Small intestine (tissue), 7 donors: Measurements from ENCODE around the gene DEK. TPM values are rescaled to one million over a fixed set of nuclear protein-coding genes. Genes with fewer than 3 reads are reported as not detected.

ENCODE experiments used
- DNase-seq, 2 donors: peaks; one replicate each; pipeline versions ENCODE4 v3.0.0 to v3.0.0-alpha.2; 2013
- FAIRE-seq: peaks from 2 replicates; lab custom pipeline; 2012; peaks lifted over from hg19 to GRCh38; lab: Jason Lieb, UNC
- H3K27ac ChIP-seq, 3 donors: one replicate each; pipeline ENCODE4 v1.5.1; 2013; ENCODE audit warnings: low read length in 2 of 3, mild to moderate bottlenecking in 2 of 3, control low read depth in 1 of 3, inconsistent platforms in 1 of 3, low read depth in 1 of 3, moderate library complexity in 1 of 3
- H3K27me3 ChIP-seq, 3 donors: one replicate each; pipeline ENCODE4 v1.6.1; 2013; ENCODE audit warnings: low read length in 3 of 3, inconsistent platforms in 1 of 3; ENCODE audit not compliant: control insufficient read depth in 3 of 3, insufficient read depth in 3 of 3
- H3K36me3 ChIP-seq, 3 donors: one replicate each; pipeline ENCODE4 v1.6.1; 2013; ENCODE audit warnings: low read length in 3 of 3, inconsistent platforms in 1 of 3, low read depth in 1 of 3, mild to moderate bottlenecking in 1 of 3, moderate library complexity in 1 of 3; ENCODE audit not compliant: control insufficient read depth in 3 of 3, insufficient read depth in 2 of 3
- H3K4me1 ChIP-seq, 3 donors: one replicate each; pipeline ENCODE4 v1.6.1; 2013; ENCODE audit warnings: low read length in 2 of 3, inconsistent platforms in 1 of 3, low read depth in 1 of 3, mild to moderate bottlenecking in 1 of 3, moderate library complexity in 1 of 3; ENCODE audit not compliant: control insufficient read depth in 3 of 3, insufficient read depth in 2 of 3
- H3K4me3 ChIP-seq, 3 donors: one replicate each; pipeline ENCODE4 v1.5.1; 2013; ENCODE audit warnings: low read length in 3 of 3, control low read depth in 1 of 3, inconsistent platforms in 1 of 3, low read depth in 1 of 3, mild to moderate bottlenecking in 1 of 3, moderate library complexity in 1 of 3
- H3K9me3 ChIP-seq, 2 donors: one replicate each; pipeline ENCODE4 v1.6.1; 2013; ENCODE audit warnings: low read depth in 1 of 2, low read length in 1 of 2; ENCODE audit not compliant: control insufficient read depth in 2 of 2, insufficient read depth in 1 of 2
- WGBS, 3 donors: extraction: QIAGEN DNeasy Blood & Tissue Kit; methylation state at CpG; one replicate each; pipeline ENCODE4 v1.1.7; 2013; 5-methylcytosine and 5-hydroxymethylcytosine counted together
- polyA plus RNA-seq, 4 donors: library from polyadenylated mRNA; stranded (reverse) in 3 of 4; unstranded in 1 of 4; fragments of 200-250 nt in 3 of 4; fragments of 120-200 nt in 1 of 4; gene quantifications; one replicate each; pipeline versions ENCODE4 v1.2.1 to v1.2.3, GENCODE V29; 2013
- donor health status: healthy with polysubstance abuse.
- donor health status: control.
- donor health status: control.
- donor health status: Bipolar disorder and iron deficiency.
- donor health status: healthy.

The DEK gene
- polyA plus RNA-seq, 4 donors = 55.7 to 113 (median 69.2) TPM

DNA sequence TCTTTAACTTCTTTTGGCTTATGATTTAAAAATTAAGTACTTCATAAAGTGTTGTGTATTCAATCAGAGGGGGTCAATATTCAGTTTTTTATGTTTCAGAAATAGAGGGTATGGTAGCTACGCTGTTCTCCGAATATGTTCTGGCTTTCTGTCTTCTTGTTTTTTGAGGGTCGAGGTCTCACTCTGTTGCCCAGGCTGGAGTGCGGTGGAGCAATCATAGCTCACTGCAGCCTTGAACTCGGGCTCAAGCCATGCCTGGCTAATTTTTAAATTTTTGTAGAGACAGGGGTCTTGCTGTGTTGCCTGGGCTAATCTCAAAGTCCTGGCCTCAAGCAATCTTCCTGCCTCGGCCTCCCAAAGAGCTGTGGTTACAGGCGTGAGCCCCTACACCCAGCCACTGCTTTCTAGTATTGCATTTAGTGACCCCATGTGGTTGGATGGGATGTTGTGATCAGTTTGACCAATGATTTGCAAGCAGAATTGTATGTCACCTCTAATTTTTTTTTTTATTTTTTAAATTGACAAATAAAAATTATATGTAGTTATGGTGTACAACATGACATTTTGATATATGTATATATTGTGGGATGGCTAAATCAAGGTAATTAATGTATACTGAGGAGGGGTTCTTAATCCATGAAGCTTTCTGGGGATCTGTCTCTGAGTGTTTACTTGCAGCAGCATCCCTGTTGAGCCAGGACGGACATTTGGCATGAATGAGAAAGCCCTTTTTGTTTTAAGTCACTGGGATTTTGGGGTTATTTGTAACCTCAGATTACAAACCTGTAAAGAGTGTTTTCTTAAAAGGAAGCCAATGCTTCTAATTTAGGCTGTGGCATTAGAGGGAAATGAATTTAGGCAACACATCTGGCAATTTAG is 38.5 kb upstream of the DEK start:
- Histone ChIP-seq H3K4me1 (no peaks in the 10 kb centered on the region), H3K9me3 (no peaks in the 10 kb centered on the region), H3K27ac (no peak overlapping the region), H3K4me3 (no peak overlapping the region), H3K27me3 (no peaks in the 10 kb centered on the region), H3K36me3 (no peaks in the 10 kb centered on the region)
- FAIRE-seq = no peak
- 71 to 74% (median 73%) methylated on average over 8 of the region's 8 CpGs for WGBS, 3 donors
- DNase-seq = peak; percentile 6 to 18

- Histone ChIP-seq H3K27me3 (no peaks in the 10 kb centered on the region), H3K9me3 (no peaks in the 10 kb centered on the region), H3K4me3 (no peak overlapping the region), H3K27ac (peak overlapping the region in 1 of 3 donors; percentile 30), H3K36me3 (no peaks in the 10 kb centered on the region), H3K4me1 (peaks cover 0 to 2% (median 0%) of the 10 kb centered on the region in 3 donors)
- peak; percentile 70 to 89 for DNase-seq
- peak; percentile 10 for FAIRE-seq
- WGBS, 3 donors = 12 to 35% (median 30%) methylated on average over 6 of the region's 6 CpGs
Measured at GRCh38 chr6:18293076-18293904, 29.0 kb upstream of the DEK start.

GRCh38 chr6:18289283-18289682 is 25.0 kb upstream of the DEK start:
- Histone ChIP-seq H3K36me3 (no peaks in the 10 kb centered on the region), H3K4me3 (no peak overlapping the region), H3K27ac (no peak overlapping the region), H3K27me3 (no peaks in the 10 kb centered on the region), H3K9me3 (no peaks in the 10 kb centered on the region), H3K4me1 (peaks cover 0 to 2% (median 0%) of the 10 kb centered on the region in 3 donors)
- 67 to 89% (median 82%) methylated on average over 4 of the region's 4 CpGs for WGBS, 3 donors
- FAIRE-seq = no peak
- DNase-seq = no peak

DNA sequence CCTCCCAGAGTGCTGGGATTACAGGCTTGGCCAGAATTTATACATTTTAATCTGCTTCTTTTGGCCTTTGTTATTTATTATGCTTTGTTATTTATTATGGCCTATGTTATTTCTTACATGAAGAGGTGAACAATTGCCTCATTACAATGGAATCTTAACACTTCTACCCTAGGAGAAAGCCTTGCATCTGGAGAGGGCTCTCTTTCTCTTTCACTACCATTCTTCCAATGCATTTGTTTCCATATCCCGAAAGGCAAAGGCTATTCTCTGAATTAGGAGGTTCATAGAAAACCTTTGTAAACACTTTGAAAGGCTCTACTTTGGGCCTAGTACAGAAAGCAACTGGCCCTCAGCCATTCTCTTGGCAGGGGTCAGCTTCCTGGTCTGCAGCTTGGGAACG is 19.9 kb upstream of the DEK start:
- Histone ChIP-seq H3K4me1 (no peaks in the 10 kb centered on the region), H3K4me3 (no peak overlapping the region), H3K9me3 (no peaks in the 10 kb centered on the region), H3K27ac (no peak overlapping the region), H3K36me3 (no peaks in the 10 kb centered on the region), H3K27me3 (no peaks in the 10 kb centered on the region)
- DNase-seq = no peak
- no peak for FAIRE-seq
- 75 to 79% (median 77%) methylated on average over 2 of the region's 2 CpGs for WGBS, 3 donors

- Histone ChIP-seq H3K4me3 (no peak overlapping the region), H3K36me3 (no peaks in the 10 kb centered on the region), H3K27me3 (peaks cover 0 to 22% (median 9%) of the 10 kb centered on the region in 3 donors), H3K27ac (no peak overlapping the region), H3K4me1 (no peaks in the 10 kb centered on the region), H3K9me3 (no peaks in the 10 kb centered on the region)
- FAIRE-seq (no peak), DNase-seq (no peak)
- WGBS, 3 donors = 64 to 80% (median 79%) methylated on average over 4 of the region's 4 CpGs
Measured at GRCh38 chr6:18281564-18281963, 17.2 kb upstream of the DEK start.

DNA sequence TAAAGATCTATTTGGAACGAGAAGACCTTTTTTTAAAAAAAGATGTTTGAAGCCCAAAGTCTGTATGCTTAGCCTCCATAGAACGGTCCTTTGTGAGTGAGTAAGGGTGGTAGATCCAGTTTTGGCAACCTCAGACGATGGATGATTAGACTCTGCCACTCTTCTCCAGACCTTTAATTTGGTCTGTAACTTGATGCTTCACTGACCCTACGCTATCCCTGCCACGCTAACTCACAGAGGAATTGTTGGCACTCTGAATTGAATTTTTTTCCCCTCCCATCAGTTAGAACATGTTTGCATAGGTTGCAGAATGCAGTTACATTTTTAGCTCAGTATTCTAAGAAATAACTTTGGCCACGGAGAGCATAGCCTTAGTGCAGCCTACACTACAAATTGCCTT is 15.8 kb upstream of the DEK start:
- FAIRE-seq = no peak

GRCh38 chr6:18279422-18279821 is 15.1 kb upstream of the DEK start:
- no peak for FAIRE-seq
- H3K9me3 ChIP-seq = no peaks in the 10 kb centered on the region
- peaks cover 0 to 27% (median 14%) of the 10 kb centered on the region in 3 donors for H3K27me3 ChIP-seq
- H3K36me3 ChIP-seq = no peaks in the 10 kb centered on the region
- H3K4me3 ChIP-seq = no peak overlapping the region
- H3K4me1 ChIP-seq = no peaks in the 10 kb centered on the region
- no peak overlapping the region for H3K27ac ChIP-seq
- DNase-seq = no peak
- 90 to 96% (median 93%) methylated on average over 3 of the region's 3 CpGs for WGBS, 3 donors

More for the DNA sequence above, 15.8 kb upstream of the DEK start:
- Histone ChIP-seq H3K4me1 (no peaks in the 10 kb centered on the region), H3K36me3 (no peaks in the 10 kb centered on the region), H3K9me3 (no peaks in the 10 kb centered on the region), H3K27ac (no peak overlapping the region), H3K4me3 (no peak overlapping the region), H3K27me3 (peaks cover 0 to 27% (median 14%) of the 10 kb centered on the region in 3 donors)
- 59 to 66% (median 65%) methylated on average over 6 of the region's 6 CpGs for WGBS, 3 donors
- DNase-seq = no peak

DNA sequence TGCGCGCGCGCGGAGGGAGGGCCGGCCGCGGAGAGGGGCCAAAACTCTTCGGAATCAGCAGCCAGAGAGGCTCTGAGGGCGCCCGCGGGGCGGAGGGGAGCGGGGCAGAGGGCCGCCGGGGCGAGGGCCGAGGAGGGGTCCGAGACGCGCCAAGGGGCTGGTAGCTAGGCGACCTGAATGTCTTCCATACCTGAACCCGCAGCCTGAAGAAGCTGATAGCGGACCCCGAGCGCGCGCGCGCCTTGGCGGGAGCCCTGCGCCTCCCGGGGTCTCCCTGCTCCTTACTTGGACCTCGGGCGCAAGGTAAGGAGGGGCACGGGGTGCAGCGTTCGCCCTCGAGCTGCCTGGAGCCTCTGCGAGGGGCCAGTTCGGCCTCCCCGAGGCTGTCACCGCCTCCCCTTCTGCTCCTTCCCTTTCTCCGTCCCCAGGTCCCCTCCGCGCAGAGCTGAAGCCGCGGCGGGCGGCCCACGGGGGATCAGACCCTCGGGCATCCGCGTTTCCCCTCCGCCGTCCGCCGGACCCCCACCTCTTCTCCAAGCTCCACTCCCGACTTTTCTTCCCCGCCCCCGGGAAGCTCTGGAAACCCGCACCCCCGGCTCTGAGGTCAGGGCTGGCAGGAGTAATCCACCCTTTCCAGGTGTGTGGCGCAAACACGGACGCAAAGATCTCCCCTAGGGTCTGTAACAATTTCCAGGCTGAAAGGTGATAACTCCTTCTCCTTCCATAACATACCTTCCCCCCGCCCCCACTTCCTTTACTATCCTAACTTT is 13.1 kb upstream of the DEK start:
- peaks cover 0 to 4% (median 0%) of the 10 kb centered on the region in 3 donors for H3K4me1 ChIP-seq
- H3K4me3 ChIP-seq = peak overlapping the region; percentile 10 to 52 (median 12)
- no peaks in the 10 kb centered on the region for H3K36me3 ChIP-seq
- WGBS, 3 donors = 1 to 3% (median 2%) methylated on average over 48 to 67 of the region's 67 CpGs
- DNase-seq = peak in 1 of 2 donors; percentile 43
- H3K27me3 ChIP-seq = peaks cover 0 to 27% (median 14%) of the 10 kb centered on the region in 3 donors
- no peak overlapping the region for H3K27ac ChIP-seq
- FAIRE-seq = no peak
- H3K9me3 ChIP-seq = no peaks in the 10 kb centered on the region
